HepG2 (cell line): ENCODE results near the gene PRRC2A. TPM values are rescaled to one million over a fixed set of nuclear protein-coding genes. Genes with fewer than 3 reads are reported as not detected.

Experiments used
- ATAC-seq: fragments of 200-7000 bp; cut with Tn5 transposase; 3 replicates; pipeline ENCODE4 v1.9.1; 2020; ENCODE audit warnings: mild to moderate bottlenecking, moderate library complexity
- BruUV-seq: library from RNA; stranded (reverse); fragments of 400-500 nt; replicated peaks from 2 replicates; lab custom pipeline; 2021; lab: Mats Ljungman, UMichigan
- CTCF ChIA-PET: fragments of 300-600 bp; formaldehyde crosslinking; extraction: SDS; loops from one replicate; lab custom pipeline; 2021; ENCODE audit warnings: low total read pairs, inconsistent platforms, low intra/inter-chr PET ratio; lab: Yijun Ruan, JAX
- POLR2A ChIA-PET: fragments of 350-600 bp; sonication (Branson Sonifier 250); formaldehyde crosslinking; loops from one replicate; lab custom pipeline; 2020; ENCODE audit warnings: antibody characterized with exemption, inconsistent platforms; lab: Yijun Ruan, JAX
- DNase-seq: peaks from one replicate; pipeline ENCODE4 v3.0.0-alpha.2; 2015; ENCODE audit warnings: low spot score
- FAIRE-seq: peaks from 3 replicates; lab custom pipeline; 2011; peaks lifted over from hg19 to GRCh38; lab: Jason Lieb, UNC
- H2AFZ ChIP-seq: one replicate; pipeline ENCODE4 v1.6.1; 2011; ENCODE audit warnings: low read length, inconsistent platforms
- H3K27ac ChIP-seq: fragments of 300-600 bp; 3 replicates; pipeline ENCODE4 v1.8.0; 2011; ENCODE audit warnings: mixed run types, mild to moderate bottlenecking, mixed read lengths, low read length, inconsistent platforms; ENCODE audit not compliant: insufficient read depth; ENCODE audit errors: extremely low read length
- H3K27me3 ChIP-seq, 2 experiments: fragments of 200-600 bp in 1 of 2; 2 replicates in 1 of 2; 3 replicates in 1 of 2; pipeline versions ENCODE4 v1.6.0 to v1.8.0; 2011; ENCODE audit warnings: low read length in 2 of 2, mild to moderate bottlenecking in 2 of 2, moderate library complexity in 2 of 2, inconsistent platforms in 1 of 2; ENCODE audit not compliant: insufficient read depth in 2 of 2, control insufficient read depth in 1 of 2
- H3K36me3 ChIP-seq, 2 experiments: fragments of 200-600 bp in 1 of 2; replicated peaks in 1 of 2; 2 replicates in 1 of 2; 3 replicates in 1 of 2; pipeline versions ENCODE4 v1.5.1 to v1.8.0; 2011; ENCODE audit warnings: low read length in 2 of 2, inconsistent platforms in 1 of 2; ENCODE audit not compliant: insufficient read depth in 2 of 2, control insufficient read depth in 1 of 2
- H3K4me1 ChIP-seq: 2 replicates; pipeline ENCODE4 v1.5.1; 2012; ENCODE audit warnings: low read length, inconsistent platforms; ENCODE audit not compliant: insufficient read depth
- H3K4me2 ChIP-seq: 2 replicates; pipeline ENCODE4 v1.6.0; 2011; ENCODE audit warnings: low read depth, low read length, inconsistent platforms
- H3K4me3 ChIP-seq, 3 experiments: fragments of 200-600 bp in 1 of 3; sonication (generic), shearing (Covaris generic) in 1 of 3; replicated peaks in 1 of 3; 2 replicates each; pipeline ENCODE4 v1.5.1; 2011 to 2016; ENCODE audit warnings: low read length in 3 of 3, inconsistent platforms in 2 of 3, low read depth in 2 of 3, mild to moderate bottlenecking in 2 of 3, control low read depth in 1 of 3, mixed read lengths in 1 of 3; ENCODE audit not compliant: insufficient read depth in 1 of 3
- H3K79me2 ChIP-seq: one replicate; pipeline ENCODE4 v1.6.1; 2011; ENCODE audit warnings: low read length, inconsistent platforms; ENCODE audit not compliant: insufficient read depth
- H3K9ac ChIP-seq: 2 replicates; pipeline ENCODE4 v1.6.0; 2011; ENCODE audit warnings: mild to moderate bottlenecking, low read depth, low read length, inconsistent platforms; ENCODE audit not compliant: insufficient read depth
- H3K9me3 ChIP-seq: 2 replicates; pipeline ENCODE4 v1.5.1; 2012; ENCODE audit warnings: mild to moderate bottlenecking, low read length
- H4K20me1 ChIP-seq: 2 replicates; pipeline ENCODE4 v1.6.0; 2011; ENCODE audit warnings: inconsistent platforms, mild to moderate bottlenecking, low read length, moderate library complexity; ENCODE audit not compliant: insufficient read depth
- CTCF ChIP-seq: sonication (generic); formaldehyde crosslinking; IDR thresholded peaks from 2 replicates; pipeline ENCODE4 v1.5.0; 2020; ENCODE audit warnings: mild to moderate bottlenecking, missing genetic modification reagents, moderate library complexity
- MXD1 ChIP-seq: sonication (generic); formaldehyde crosslinking; IDR thresholded peaks from 2 replicates; pipeline ENCODE4 v1.4.0; 2020; ENCODE audit warnings: mild to moderate bottlenecking, missing genetic modification reagents
- POLR2G ChIP-seq: fragments of 200-400 bp; formaldehyde crosslinking; IDR thresholded peaks from 2 replicates; pipeline ENCODE4 v1.6.1; 2018; ENCODE audit warnings: mild to moderate bottlenecking, low read depth, low read length, moderate library complexity
- SMYD3 ChIP-seq: sonication (generic); formaldehyde crosslinking; IDR thresholded peaks from 2 replicates; pipeline ENCODE4 v1.8.1; 2023; ENCODE audit warnings: mild to moderate bottlenecking, missing genetic modification reagents
- ZNF337 ChIP-seq: sonication (generic); formaldehyde crosslinking; IDR thresholded peaks from 2 replicates; pipeline ENCODE4 v1.5.1; 2020; ENCODE audit warnings: missing genetic modification reagents, low read depth, mild to moderate bottlenecking, borderline replicate concordance
- ZNF572 ChIP-seq: sonication (generic); formaldehyde crosslinking; IDR thresholded peaks from 2 replicates; pipeline ENCODE4 v1.5.1; 2020; ENCODE audit warnings: mild to moderate bottlenecking, missing genetic modification reagents
- WGBS: methylation state at CpG from one replicate; pipeline ENCODE4 v1.1.6; 2017; ENCODE audit warnings: low lambda C conversion rate; 5-methylcytosine and 5-hydroxymethylcytosine counted together
- in situ Hi-C: cut with HindIII; loops from 2 replicates; pipeline ENCODE4 v1.10.0; 2017; ENCODE audit warnings: low pct_unique_long_range_greater_than_20kb; ENCODE audit not compliant: extremely low pct_ligation_motif_present
- intact Hi-C: fragments of 100-400 bp; cut with micrococcal nuclease; formaldehyde crosslinking; loops from one replicate; pipeline ENCODE4 v1.10.0; 2022; ENCODE audit not compliant: unreplicated experiment
- polyA plus RNA-seq, 8 experiments: library from polyadenylated mRNA; depleted of rRNA in 3 of 8; stranded (reverse) in 7 of 8; unstranded in 1 of 8; fragments of >200 nt; fragmentation: Illumina TruSeq in 4 of 8; extraction: Trizol in 4 of 8; gene quantifications; 2 replicates each; pipeline versions ENCODE4 v1.2.1 to v1.2.3, GENCODE V29; 2011 to 2016; ENCODE audit warnings: low read depth in 4 of 8, missing spikeins in 1 of 8, mixed read lengths in 1 of 8; ENCODE audit not compliant: insufficient read depth in 1 of 8
- total RNA-seq, 5 experiments: library from RNA; depleted of rRNA; stranded (reverse); fragments of >200 nt; fragmentation: Illumina TruSeq; extraction: Trizol; gene quantifications; 2 replicates each; pipeline ENCODE4 v1.2.3, GENCODE V29; 2016; ENCODE audit warnings: low read depth in 1 of 5

The PRRC2A gene
- total and polyA plus RNA-seq, 2 of the 13 experiments (the other 11 are each of a cell fraction or from before 2014, with no cell fraction given): 38.9 to 47.4 TPM

GRCh38 chr6:31622684-31623091 lies 2.2 kb downstream of the PRRC2A start:
- no peak for DNase-seq
- intact Hi-C loops (loop anchor here (5.0 kb wide), 1 partner anchor 45 kb away; the partner anchor contains the start of genes CSNK2B and LY6G5B), in situ Hi-C loops (no loop called here)
- no peak for FAIRE-seq
- WGBS: 92% methylated on average over 10 of the region's 10 CpGs
- Histone ChIP-seq H3K27me3 (no peaks in the 10 kb centered on the region; a peak in 1 of 5 replicates), H2AFZ (no peak overlapping the region), H3K4me1 (peaks cover 21% of the 10 kb centered on the region), H3K36me3 (peaks cover 41 to 52% of the 10 kb centered on the region in 2 experiments), H3K4me3 (peak overlapping the region in 1 of 3 experiments; percentile 100; a peak in 1 of 6 replicates), H3K79me2 (peaks cover 37% of the 10 kb centered on the region), H3K27ac (no peak overlapping the region), H3K9me3 (no peaks in the 10 kb centered on the region), H4K20me1 (peaks cover 11% of the 10 kb centered on the region; the same call in 1 of the 2 replicates), H3K9ac (peak overlapping the region; percentile 97; the same call in 1 of the 2 replicates), H3K4me2 (peak overlapping the region; percentile 98)
- ChIA-PET POLR2A (interaction anchor here (0.5 to 4.8 kb wide), 6 partner anchors 22 to 81 kb away, joined by 3 to 78 read pairs (median 22); partner anchors contain the start of genes APOM, BAG6, DDX39B and GPANK1), CTCF (no interaction called here)
- TF ChIP-seq SMYD3 (0 out of 2 replicates have a peak, but pooled peaks have one; percentile 53), ZNF572 (CRISPR knock-in tag) (no peak), MXD1 (CRISPR knock-in tag) (0 out of 2 replicates have a peak, but pooled peaks have one; percentile 10), POLR2G (peak; percentile 27; the same call in 1 of the 2 replicates)
- BruUV-seq: no TSS peak
- no peak for ATAC-seq

GRCh38 chr6:31624070-31624469 lies 3.6 kb downstream of the PRRC2A start:
- intact Hi-C loops (loop anchor here (5.0 kb wide), 1 partner anchor 43 kb away; the partner anchor contains the start of genes CSNK2B and LY6G5B), in situ Hi-C loops (no loop called here)
- ChIA-PET CTCF (no interaction called here), POLR2A (interaction anchor here (3.4 kb wide), 1 partner anchor 28 kb away, joined by 11 read pairs; the partner anchor contains the start of gene BAG6)
- H3K9me3 ChIP-seq: no peaks in the 10 kb centered on the region
- H3K36me3 ChIP-seq: peaks cover 50 to 66% of the 10 kb centered on the region in 2 experiments
- H4K20me1 ChIP-seq: peaks cover 11% of the 10 kb centered on the region; the same call in 1 of the 2 replicates
- no peak overlapping the region for H3K9ac ChIP-seq
- DNase-seq (no peak), ATAC-seq (no peak), FAIRE-seq (no peak)
- BruUV-seq: no TSS peak
- no peak overlapping the region for H2AFZ ChIP-seq
- H3K27ac ChIP-seq: no peak overlapping the region
- 99% methylated on average over 10 of the region's 10 CpGs for WGBS
- H3K4me1 ChIP-seq: peaks cover 20% of the 10 kb centered on the region
- H3K79me2 ChIP-seq: peaks cover 37% of the 10 kb centered on the region
- H3K27me3 ChIP-seq: no peaks in the 10 kb centered on the region; a peak in 1 of 5 replicates
- no peak overlapping the region for H3K4me2 ChIP-seq
- H3K4me3 ChIP-seq: no peak overlapping the region
- no peak for TF ChIP-seq CTCF
- TF ChIP-seq ZNF337 (CRISPR knock-in tag): no peak
